NCI-H226 (cell line): ENCODE data around the gene BMERB1.

Source experiments
- DNase-seq: peaks from one replicate; pipeline ENCODE4 v3.0.0-alpha.2; 2015

The BMERB1 gene

GRCh38 chr16:15617901-15618300 is 183.5 kb downstream of the BMERB1 start:
- DNase-seq: no peak

- peak; percentile 84 for DNase-seq
Measured at GRCh38 chr16:15618392-15618791, 184.0 kb downstream of the BMERB1 start.

GRCh38 chr16:15620611-15621195 is 186.3 kb downstream of the BMERB1 start:
- no peak for DNase-seq

GRCh38 chr16:15621456-15621855 is 187.1 kb downstream of the BMERB1 start:
- no peak for DNase-seq

- no peak for DNase-seq
Measured at GRCh38 chr16:15621889-15622288, 187.5 kb downstream of the BMERB1 start.

GRCh38 chr16:15631730-15632409 is 197.5 kb downstream of the BMERB1 start:
- DNase-seq: no peak

GRCh38 chr16:15635926-15636325 is 201.5 kb downstream of the BMERB1 start:
- no peak for DNase-seq

GRCh38 chr16:15636392-15636873 is 202.0 kb downstream of the BMERB1 start:
- no peak for DNase-seq
